Progenitor cell of endocrine pancreas (in vitro differentiated cells): ENCODE measurements around the gene CNTNAP2. TPM values are rescaled to one million over a fixed set of nuclear protein-coding genes. Genes with fewer than 3 reads are reported as not detected.

Source experiments
- DNase-seq: peaks from one replicate; pipeline ENCODE4 v3.0.0; 2021; ENCODE audit warnings: low spot score; ENCODE audit not compliant: unreplicated experiment
- H3K27ac Mint-ChIP-seq: 2 replicates; pipeline ENCODE4 v1.8.0; 2021; ENCODE audit warnings: mild to moderate bottlenecking, moderate library complexity, mixed read lengths
- H3K27me3 Mint-ChIP-seq: 2 replicates; pipeline ENCODE4 v1.8.0; 2021; ENCODE audit warnings: mixed read lengths
- H3K36me3 Mint-ChIP-seq: 2 replicates; pipeline ENCODE4 v1.8.0; 2022; ENCODE audit warnings: mixed read lengths; ENCODE audit not compliant: insufficient read depth
- H3K4me1 Mint-ChIP-seq: 2 replicates; pipeline ENCODE4 v1.8.0; 2021; ENCODE audit warnings: low read depth, mixed read lengths
- H3K4me3 Mint-ChIP-seq: 2 replicates; pipeline ENCODE4 v1.8.0; 2021; ENCODE audit warnings: low read depth, mild to moderate bottlenecking, moderate library complexity, mixed read lengths
- H3K9me3 Mint-ChIP-seq: 2 replicates; pipeline ENCODE4 v1.8.0; 2021; ENCODE audit warnings: low read depth, mixed read lengths
- CTCF ChIP-seq: fragments of 200-600 bp; sonication (generic); IDR thresholded peaks from one replicate; pipeline ENCODE4 v1.5.0; 2021; ENCODE audit warnings: antibody characterized with exemption, mild to moderate bottlenecking; ENCODE audit not compliant: unreplicated experiment
- total RNA-seq: library from RNA; stranded (reverse); gene quantifications from 2 replicates; pipeline ENCODE4 v1.2.1, GENCODE V29; 2021

Gene CNTNAP2
- total RNA-seq, 1 donor from 2014 or later: 6.5 TPM

GRCh38 chr7:146548816-146549215 lies 432.2 kb downstream of the CNTNAP2 start:
- H3K4me3 Mint-ChIP-seq: no peak overlapping the region
- H3K27me3 Mint-ChIP-seq: no peaks in the 10 kb centered on the region
- H3K4me1 Mint-ChIP-seq: no peaks in the 10 kb centered on the region
- TF ChIP-seq CTCF: no peak
- no peak overlapping the region for H3K27ac Mint-ChIP-seq
- no peaks in the 10 kb centered on the region for H3K36me3 Mint-ChIP-seq
- peaks cover 4% of the 10 kb centered on the region for H3K9me3 Mint-ChIP-seq
- no peak for DNase-seq

GRCh38 chr7:146554556-146554955 lies 438.0 kb downstream of the CNTNAP2 start:
- Mint-ChIP-seq H3K4me1 (peaks cover 2% of the 10 kb centered on the region), H3K4me3 (no peak overlapping the region), H3K27me3 (no peaks in the 10 kb centered on the region), H3K9me3 (peaks cover 4% of the 10 kb centered on the region), H3K27ac (no peak overlapping the region), H3K36me3 (no peaks in the 10 kb centered on the region)
- TF ChIP-seq CTCF: no peak
- DNase-seq: no peak

- Mint-ChIP-seq H3K9me3 (no peaks in the 10 kb centered on the region), H3K4me3 (no peak overlapping the region), H3K4me1 (peaks cover 2% of the 10 kb centered on the region), H3K36me3 (no peaks in the 10 kb centered on the region), H3K27ac (no peak overlapping the region), H3K27me3 (no peaks in the 10 kb centered on the region)
- no peak for TF ChIP-seq CTCF
- no peak for DNase-seq
These were observed 441.4 kb downstream of the CNTNAP2 start for GRCh38 chr7:146557971-146558469.

GRCh38 chr7:146565872-146566271 lies 449.3 kb downstream of the CNTNAP2 start:
- Mint-ChIP-seq H3K4me3 (no peak overlapping the region), H3K27me3 (no peaks in the 10 kb centered on the region), H3K4me1 (no peaks in the 10 kb centered on the region), H3K9me3 (no peaks in the 10 kb centered on the region), H3K27ac (no peak overlapping the region), H3K36me3 (no peaks in the 10 kb centered on the region)
- no peak for TF ChIP-seq CTCF
- DNase-seq: no peak

- Mint-ChIP-seq H3K4me3 (no peak overlapping the region), H3K27ac (no peak overlapping the region), H3K27me3 (no peaks in the 10 kb centered on the region), H3K36me3 (no peaks in the 10 kb centered on the region), H3K9me3 (no peaks in the 10 kb centered on the region), H3K4me1 (no peaks in the 10 kb centered on the region)
- no peak for DNase-seq
- TF ChIP-seq CTCF: no peak
These were observed 459.3 kb downstream of the CNTNAP2 start for GRCh38 chr7:146575903-146576302.
